ENCODE measurements around the gene HPS4. TPM values are rescaled to one million over a fixed set of nuclear protein-coding genes. Genes with fewer than 3 reads are reported as not detected.

The HPS4 gene
- total and polyA plus RNA-seq, 2 donors (not counting 1 experiment from before 2014, with no cell fraction given), result 23.0 to 37.7 TPM

DNA sequence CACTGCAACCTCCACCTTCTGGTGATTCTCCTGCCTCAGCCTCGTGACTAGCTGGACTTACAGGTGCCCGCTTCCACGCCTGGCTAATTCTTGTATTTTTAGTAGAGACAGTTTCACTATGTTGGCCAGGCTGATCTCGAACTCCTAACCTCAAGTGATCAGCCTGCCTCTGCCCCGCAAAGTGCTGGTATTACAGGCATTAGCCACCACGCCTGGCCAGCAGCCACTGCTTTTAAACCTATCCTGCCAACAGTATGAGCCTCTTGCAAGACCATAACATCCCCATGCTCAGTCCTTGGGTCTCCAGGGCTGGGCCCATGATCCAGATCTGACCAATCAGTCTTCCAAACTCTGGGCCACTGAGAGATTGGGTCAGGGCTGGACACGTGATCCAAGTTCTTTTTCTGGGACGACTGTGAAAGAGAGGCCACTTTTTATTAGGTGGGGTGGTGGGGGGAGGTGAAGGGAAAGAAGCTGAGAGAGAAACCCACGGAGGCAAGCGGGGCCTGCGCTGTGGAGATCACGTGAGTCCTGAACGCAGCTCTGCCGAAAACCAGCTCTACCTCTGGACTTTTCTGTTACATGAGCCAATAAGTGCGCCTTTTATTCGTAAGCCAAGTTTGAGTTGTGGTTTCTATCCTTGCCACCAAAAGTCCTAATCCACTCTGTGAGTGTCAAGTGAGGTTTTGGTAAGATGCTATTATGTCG, 36.6 kb downstream of the HPS4 start:
- Histone ChIP-seq H4K20me1 (ENCODE audit: control insufficient read depth, extremely low read depth, insufficient read depth, low read length) (no peaks in the 10 kb centered on the region), H3K4me3 (replicated peaks in 1 of 4; ENCODE audit: control extremely low read depth in 1 of 4, insufficient read depth in 1 of 4, low read depth in 3 of 4, low read length in 4 of 4) (no peak overlapping the region), H3K36me3 (ENCODE audit: control insufficient read depth, insufficient read depth, low read length) (no peaks in the 10 kb centered on the region), H2AFZ (ENCODE audit: low read length) (no peak overlapping the region), H3K9me3 (ENCODE audit: control insufficient read depth, insufficient read depth, low read depth, low read length) (no peaks in the 10 kb centered on the region), H3K4me2 (ENCODE audit: extremely low read depth, insufficient read depth, low read length) (no peak overlapping the region), H3K9ac (ENCODE audit: insufficient read depth, low read length) (no peak overlapping the region), H3K79me2 (ENCODE audit: control insufficient read depth, insufficient read depth, low read length) (no peaks in the 10 kb centered on the region), H3K27ac (ENCODE audit: insufficient read depth, low read length) (no peak overlapping the region), H3K27me3 (ENCODE audit: control insufficient read depth, insufficient read depth, low read length) (no peaks in the 10 kb centered on the region), H3K4me1 (ENCODE audit: control insufficient read depth, extremely low read depth, insufficient read depth, low read length) (no peaks in the 10 kb centered on the region)
- TF ChIP-seq, protein P1, sequence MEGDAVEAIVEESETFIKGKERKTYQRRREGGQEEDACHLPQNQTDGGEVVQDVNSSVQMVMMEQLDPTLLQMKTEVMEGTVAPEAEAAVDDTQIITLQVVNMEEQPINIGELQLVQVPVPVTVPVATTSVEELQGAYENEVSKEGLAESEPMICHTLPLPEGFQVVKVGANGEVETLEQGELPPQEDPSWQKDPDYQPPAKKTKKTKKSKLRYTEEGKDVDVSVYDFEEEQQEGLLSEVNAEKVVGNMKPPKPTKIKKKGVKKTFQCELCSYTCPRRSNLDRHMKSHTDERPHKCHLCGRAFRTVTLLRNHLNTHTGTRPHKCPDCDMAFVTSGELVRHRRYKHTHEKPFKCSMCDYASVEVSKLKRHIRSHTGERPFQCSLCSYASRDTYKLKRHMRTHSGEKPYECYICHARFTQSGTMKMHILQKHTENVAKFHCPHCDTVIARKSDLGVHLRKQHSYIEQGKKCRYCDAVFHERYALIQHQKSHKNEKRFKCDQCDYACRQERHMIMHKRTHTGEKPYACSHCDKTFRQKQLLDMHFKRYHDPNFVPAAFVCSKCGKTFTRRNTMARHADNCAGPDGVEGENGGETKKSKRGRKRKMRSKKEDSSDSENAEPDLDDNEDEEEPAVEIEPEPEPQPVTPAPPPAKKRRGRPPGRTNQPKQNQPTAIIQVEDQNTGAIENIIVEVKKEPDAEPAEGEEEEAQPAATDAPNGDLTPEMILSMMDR (conservative IDR thresholded peaks at IDR 0.05 in 1 of 2, IDR thresholded peaks at IDR 0.05 in 1 of 2; ENCODE audit: low read depth in 1 of 2, low read length in 2 of 2), result no peak
- no peak for TF ChIP-seq EZH2 (IDR thresholded peaks at IDR 0.05; ENCODE audit: low read length, missing control alignments)
- no peak for DNase-seq (ENCODE audit: low read depth in 2 of 2)

DNA sequence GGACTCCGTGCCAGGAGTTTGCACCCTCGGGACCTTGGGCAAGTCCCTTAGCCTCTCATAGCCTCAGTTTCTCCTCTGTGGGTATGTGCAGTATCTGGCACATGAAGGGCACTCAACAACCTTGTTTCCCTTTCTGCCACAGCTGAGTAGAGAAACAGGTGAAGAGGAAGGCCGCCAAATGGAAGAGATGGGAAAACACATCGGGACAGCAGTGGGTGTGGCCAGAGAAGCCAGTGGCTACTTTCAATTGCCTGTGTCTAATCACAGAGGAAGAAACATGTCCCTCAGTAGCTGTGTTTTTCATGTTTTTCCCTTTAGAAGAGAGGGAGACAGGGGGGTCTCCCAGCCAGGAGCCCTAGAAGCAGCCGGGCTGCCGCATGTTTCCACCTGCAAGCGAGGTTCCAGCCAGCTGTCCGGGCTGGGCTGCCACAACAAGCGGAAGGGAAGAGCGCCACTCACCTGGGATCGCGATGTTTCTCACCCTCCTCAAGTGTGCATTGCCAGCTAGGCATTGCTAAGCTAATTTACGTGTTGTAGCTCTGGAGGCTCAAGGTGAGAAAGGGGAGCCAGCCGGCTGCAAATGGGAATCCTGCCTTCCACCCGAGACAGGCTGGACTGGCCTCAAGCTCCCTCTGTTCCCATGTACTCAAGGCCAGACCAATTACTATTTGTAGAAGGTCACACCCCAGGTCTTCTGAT, 37.9 kb downstream of the HPS4 start:
- DNase-seq (ENCODE audit: low read depth in 2 of 2), result no peak
- no peak for TF ChIP-seq EZH2 (IDR thresholded peaks at IDR 0.05; ENCODE audit: low read length, missing control alignments)
- TF ChIP-seq, protein P1 (conservative IDR thresholded peaks at IDR 0.05 in 1 of 2, IDR thresholded peaks at IDR 0.05 in 1 of 2; ENCODE audit: low read depth in 1 of 2, low read length in 2 of 2), result no peak
- no peak overlapping the region for H2AFZ ChIP-seq (ENCODE audit: low read length)

DNA sequence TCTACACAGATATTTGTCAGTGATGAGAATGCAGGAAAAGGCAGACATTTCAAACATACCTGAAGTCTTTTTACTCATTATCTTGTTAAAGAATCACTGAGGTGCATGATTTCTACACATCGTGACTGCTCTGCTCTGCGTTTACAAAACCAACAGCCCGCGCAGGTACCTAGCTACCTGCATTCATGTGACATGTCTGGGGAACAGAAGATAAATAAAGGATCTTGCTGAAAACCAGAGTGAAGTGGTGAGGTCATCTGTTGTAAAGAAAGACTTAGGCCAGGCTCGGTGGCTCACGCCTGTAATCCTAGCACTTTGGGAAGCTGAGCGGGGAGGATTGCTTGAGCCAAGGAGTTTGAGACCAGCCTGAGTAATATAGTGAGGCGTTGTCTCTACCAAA, 38.8 kb downstream of the HPS4 start:
- Histone ChIP-seq H3K9me3 (ENCODE audit: control insufficient read depth, insufficient read depth, low read depth, low read length) (no peaks in the 10 kb centered on the region), H3K4me1 (ENCODE audit: control insufficient read depth, extremely low read depth, insufficient read depth, low read length) (no peaks in the 10 kb centered on the region), H4K20me1 (ENCODE audit: control insufficient read depth, extremely low read depth, insufficient read depth, low read length) (no peaks in the 10 kb centered on the region), H3K27me3 (ENCODE audit: control insufficient read depth, insufficient read depth, low read length) (no peaks in the 10 kb centered on the region), H2AFZ (ENCODE audit: low read length) (no peak overlapping the region), H3K9ac (ENCODE audit: insufficient read depth, low read length) (no peak overlapping the region), H3K36me3 (ENCODE audit: control insufficient read depth, insufficient read depth, low read length) (no peaks in the 10 kb centered on the region), H3K4me2 (ENCODE audit: extremely low read depth, insufficient read depth, low read length) (no peak overlapping the region), H3K79me2 (ENCODE audit: control insufficient read depth, insufficient read depth, low read length) (no peaks in the 10 kb centered on the region), H3K4me3 (replicated peaks in 1 of 4; ENCODE audit: control extremely low read depth in 1 of 4, insufficient read depth in 1 of 4, low read depth in 3 of 4, low read length in 4 of 4) (no peak overlapping the region), H3K27ac (ENCODE audit: insufficient read depth, low read length) (no peak overlapping the region)
- TF ChIP-seq, protein P1 (conservative IDR thresholded peaks at IDR 0.05 in 1 of 2, IDR thresholded peaks at IDR 0.05 in 1 of 2; ENCODE audit: low read depth in 1 of 2, low read length in 2 of 2), result no peak
- TF ChIP-seq EZH2 (IDR thresholded peaks at IDR 0.05; ENCODE audit: low read length, missing control alignments), result no peak
- DNase-seq (ENCODE audit: low read depth in 2 of 2), result no peak

More for the DNA sequence above, 37.9 kb downstream of the HPS4 start:
- Histone ChIP-seq H3K79me2 (ENCODE audit: control insufficient read depth, insufficient read depth, low read length) (no peaks in the 10 kb centered on the region), H4K20me1 (ENCODE audit: control insufficient read depth, extremely low read depth, insufficient read depth, low read length) (no peaks in the 10 kb centered on the region), H3K9ac (ENCODE audit: insufficient read depth, low read length) (no peak overlapping the region), H3K4me3 (replicated peaks in 1 of 4; ENCODE audit: control extremely low read depth in 1 of 4, insufficient read depth in 1 of 4, low read depth in 3 of 4, low read length in 4 of 4) (no peak overlapping the region), H3K4me1 (ENCODE audit: control insufficient read depth, extremely low read depth, insufficient read depth, low read length) (no peaks in the 10 kb centered on the region), H3K9me3 (ENCODE audit: control insufficient read depth, insufficient read depth, low read depth, low read length) (no peaks in the 10 kb centered on the region), H3K36me3 (ENCODE audit: control insufficient read depth, insufficient read depth, low read length) (no peaks in the 10 kb centered on the region), H3K27me3 (ENCODE audit: control insufficient read depth, insufficient read depth, low read length) (no peaks in the 10 kb centered on the region), H3K27ac (ENCODE audit: insufficient read depth, low read length) (no peak overlapping the region), H3K4me2 (ENCODE audit: extremely low read depth, insufficient read depth, low read length) (no peak overlapping the region)
